CD4-positive, alpha-beta T cell (primary cell): ENCODE data around the gene NDEL1. TPM values are rescaled to one million over a fixed set of nuclear protein-coding genes. Genes with fewer than 3 reads are reported as not detected.

Experiments used
- ATAC-seq: fragments of 200-7000 bp; cut with Tn5 transposase; one replicate; pipeline ENCODE4 v1.10.0; 2022; ENCODE audit warnings: mild to moderate bottlenecking; ENCODE audit not compliant: poor library complexity
- CTCF ChIA-PET: fragments of 350-600 bp; sonication (Branson Sonifier 250); formaldehyde crosslinking; loops from one replicate; lab custom pipeline; 2021; ENCODE audit warnings: antibody characterized with exemption, inconsistent platforms; lab: Charles Lee
- POLR2A ChIA-PET: fragments of 350-600 bp; sonication (Branson Sonifier 250); formaldehyde crosslinking; loops from one replicate; lab custom pipeline; 2021; ENCODE audit warnings: antibody characterized with exemption, inconsistent platforms; lab: Charles Lee
- DNase-seq, 14 experiments: peaks; one replicate each; pipeline ENCODE4 v3.0.0-alpha.2; 2013 to 2020; ENCODE audit warnings: mixed read lengths in 2 of 14
- H3K27ac ChIP-seq, 2 donors: one replicate each; pipeline versions ENCODE4 v1.5.1 to v1.7.0; 2013; ENCODE audit warnings: low read length in 2 of 2, low read depth in 1 of 2, mild to moderate bottlenecking in 1 of 2
- H3K27me3 ChIP-seq, 2 experiments: 1 replicate in 1 of 2; 2 replicates in 1 of 2; pipeline versions ENCODE4 v1.6.1 to v1.7.0; 2013; ENCODE audit warnings: low read length in 2 of 2, control low read depth in 1 of 2, mild to moderate bottlenecking in 1 of 2, moderate library complexity in 1 of 2; ENCODE audit not compliant: insufficient read depth in 2 of 2, control insufficient read depth in 1 of 2
- H3K36me3 ChIP-seq: one replicate; pipeline ENCODE4 v1.6.1; 2013; ENCODE audit warnings: low read length, control low read depth; ENCODE audit not compliant: insufficient read depth
- H3K4me1 ChIP-seq: one replicate; pipeline ENCODE4 v1.6.1; 2013; ENCODE audit warnings: low read length, control low read depth; ENCODE audit not compliant: insufficient read depth
- H3K4me3 ChIP-seq: one replicate; pipeline ENCODE4 v1.5.1; 2013; ENCODE audit warnings: mild to moderate bottlenecking, low read length, moderate library complexity
- H3K9me3 ChIP-seq, 2 experiments: 1 replicate in 1 of 2; 2 replicates in 1 of 2; pipeline versions ENCODE4 v1.6.1 to v1.7.0; 2013; ENCODE audit warnings: low read length in 2 of 2, mild to moderate bottlenecking in 2 of 2, control low read depth in 1 of 2, moderate library complexity in 1 of 2; ENCODE audit not compliant: control insufficient read depth in 1 of 2, insufficient read depth in 1 of 2
- H3K27ac Mint-ChIP-seq: one replicate; pipeline ENCODE4 v1.8.0; 2020; ENCODE audit warnings: mixed read lengths
- H3K27me3 Mint-ChIP-seq: one replicate; pipeline ENCODE4 v1.8.0; 2021; ENCODE audit warnings: mixed read lengths
- H3K36me3 Mint-ChIP-seq: one replicate; pipeline ENCODE4 v1.8.0; 2021; ENCODE audit warnings: low read depth, mixed read lengths
- H3K4me1 Mint-ChIP-seq: one replicate; pipeline ENCODE4 v1.8.0; 2021; ENCODE audit warnings: low read depth, mixed read lengths
- H3K4me3 Mint-ChIP-seq: one replicate; pipeline ENCODE4 v1.8.0; 2020; ENCODE audit warnings: mild to moderate bottlenecking, mixed read lengths
- H3K9me3 Mint-ChIP-seq: one replicate; pipeline ENCODE4 v1.8.0; 2020; ENCODE audit warnings: mixed read lengths
- intact Hi-C, 2 experiments: fragments of 100-400 bp; cut with DNase I in 1 of 2; cut with micrococcal nuclease in 1 of 2; formaldehyde crosslinking; loops; one replicate each; pipeline versions ENCODE4 v1.15.1 to v1.9.0; 2023 to 2025; cut with DNase I, micrococcal nuclease
- total RNA-seq, 174 experiments: library from RNA in 2 of 174; stranded (reverse) in 2 of 174; gene quantifications; one replicate each; pipeline ENCODE4 v1.2.3 and lab custom pipeline; 2021 to 2026
- TF ChIP-seq, protein P1 (sequence below): fragments of 200-600 bp; IDR thresholded peaks from one replicate; pipeline ENCODE4 v1.8.0; 2022; ENCODE audit warnings: antibody characterized with exemption, mild to moderate bottlenecking

Gene NDEL1
- total RNA-seq, 2 experiments from 2014 or later: 300 to 313 TPM

DNA sequence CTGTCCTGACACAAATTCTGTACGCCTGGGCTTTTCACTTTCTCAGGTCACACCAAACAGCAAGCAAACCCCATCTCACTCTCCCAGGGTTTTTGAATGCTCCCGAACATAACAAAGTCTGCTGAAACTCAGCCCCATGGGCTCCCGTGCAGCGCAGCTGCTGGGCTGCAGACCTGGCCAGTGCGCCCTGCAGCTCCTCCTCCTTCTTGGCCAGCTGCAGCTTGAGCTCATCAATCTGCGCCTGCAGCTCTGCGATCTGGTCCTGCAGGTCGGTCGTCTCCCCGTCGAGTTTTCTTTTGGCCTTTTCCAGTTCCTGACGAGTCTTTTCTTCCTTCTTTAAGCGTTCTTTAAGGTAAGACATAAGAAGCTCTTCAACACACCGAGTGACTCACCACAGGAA is 70.5 kb downstream of the NDEL1 start:
- H3K9me3 Mint-ChIP-seq: no peaks in the 10 kb centered on the region

DNA sequence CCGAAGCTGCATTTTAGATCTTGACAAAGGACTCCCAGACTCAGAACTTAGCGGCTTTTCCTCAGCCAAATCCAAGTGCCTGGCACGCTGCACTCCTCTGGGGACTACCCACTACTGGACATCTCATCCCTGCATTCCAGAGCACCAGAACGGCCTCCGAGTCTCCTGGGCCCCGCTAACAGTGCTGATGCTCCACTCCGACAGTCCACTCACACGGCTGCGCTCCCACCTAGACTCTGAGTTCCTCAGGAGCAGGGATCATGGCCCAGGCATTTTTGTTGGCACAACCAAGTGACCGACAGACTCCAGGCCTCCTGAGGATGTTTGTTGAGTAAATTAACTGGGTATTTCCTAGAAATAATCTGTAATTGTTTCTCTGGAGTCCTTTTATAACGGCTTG is 79.1 kb downstream of the NDEL1 start:
- H3K4me3 ChIP-seq: no peak overlapping the region
- no peaks in the 10 kb centered on the region for H3K9me3 Mint-ChIP-seq
- H3K4me1 Mint-ChIP-seq: no peaks in the 10 kb centered on the region
- no peak for DNase-seq
- TF ChIP-seq, protein P1, sequence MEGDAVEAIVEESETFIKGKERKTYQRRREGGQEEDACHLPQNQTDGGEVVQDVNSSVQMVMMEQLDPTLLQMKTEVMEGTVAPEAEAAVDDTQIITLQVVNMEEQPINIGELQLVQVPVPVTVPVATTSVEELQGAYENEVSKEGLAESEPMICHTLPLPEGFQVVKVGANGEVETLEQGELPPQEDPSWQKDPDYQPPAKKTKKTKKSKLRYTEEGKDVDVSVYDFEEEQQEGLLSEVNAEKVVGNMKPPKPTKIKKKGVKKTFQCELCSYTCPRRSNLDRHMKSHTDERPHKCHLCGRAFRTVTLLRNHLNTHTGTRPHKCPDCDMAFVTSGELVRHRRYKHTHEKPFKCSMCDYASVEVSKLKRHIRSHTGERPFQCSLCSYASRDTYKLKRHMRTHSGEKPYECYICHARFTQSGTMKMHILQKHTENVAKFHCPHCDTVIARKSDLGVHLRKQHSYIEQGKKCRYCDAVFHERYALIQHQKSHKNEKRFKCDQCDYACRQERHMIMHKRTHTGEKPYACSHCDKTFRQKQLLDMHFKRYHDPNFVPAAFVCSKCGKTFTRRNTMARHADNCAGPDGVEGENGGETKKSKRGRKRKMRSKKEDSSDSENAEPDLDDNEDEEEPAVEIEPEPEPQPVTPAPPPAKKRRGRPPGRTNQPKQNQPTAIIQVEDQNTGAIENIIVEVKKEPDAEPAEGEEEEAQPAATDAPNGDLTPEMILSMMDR: no peak
- no peaks in the 10 kb centered on the region for H3K9me3 ChIP-seq
- no peaks in the 10 kb centered on the region for H3K36me3 Mint-ChIP-seq
- intact Hi-C loops: no loop called here
- H3K27ac ChIP-seq: no peak overlapping the region
- ATAC-seq: no peak
- no peaks in the 10 kb centered on the region for H3K27me3 ChIP-seq
- H3K36me3 ChIP-seq: no peaks in the 10 kb centered on the region
- no peaks in the 10 kb centered on the region for H3K4me1 ChIP-seq
- POLR2A ChIA-PET: no interaction called here
- H3K4me3 Mint-ChIP-seq: no peak overlapping the region
- H3K27me3 Mint-ChIP-seq: no peaks in the 10 kb centered on the region
- no peak overlapping the region for H3K27ac Mint-ChIP-seq
- CTCF ChIA-PET: interaction anchor here (0.6 kb wide), 1 partner anchor 97 kb away, joined by 7 read pairs; no protein-coding TSS in a partner anchor

More for the DNA sequence above, 70.5 kb downstream of the NDEL1 start:
- DNase-seq (no peak), ATAC-seq (no peak)
- Histone ChIP-seq H3K4me3 (no peak overlapping the region), H3K4me1 (no peaks in the 10 kb centered on the region), H3K27me3 (no peaks in the 10 kb centered on the region), H3K9me3 (no peaks in the 10 kb centered on the region), H3K27ac (no peak overlapping the region), H3K36me3 (no peaks in the 10 kb centered on the region)
- no peaks in the 10 kb centered on the region for H3K27me3 Mint-ChIP-seq
- no peaks in the 10 kb centered on the region for H3K36me3 Mint-ChIP-seq
- TF ChIP-seq, protein P1: no peak
- no peak overlapping the region for H3K4me3 Mint-ChIP-seq
- ChIA-PET CTCF (no interaction called here), POLR2A (no interaction called here)
- intact Hi-C loops: no loop called here
- H3K4me1 Mint-ChIP-seq: no peaks in the 10 kb centered on the region
- H3K27ac Mint-ChIP-seq: no peak overlapping the region

Other genes with a start within 250 kb of the NDEL1 start
- 1 to 10 TPM; 6.1 to 6.4 TPM for gene BORCS6, start 245.7 kb upstream of the NDEL1 start, total RNA-seq
- gene AURKB, start 225.3 kb upstream of the NDEL1 start, total RNA-seq: 1 to 10 TPM in 1 of 2 experiments, under 1 TPM in 1; 0.56 to 1.4 TPM
- 100 to 1,000 TPM; 259 to 269 TPM for gene CTC1, start 187.8 kb upstream of the NDEL1 start, total RNA-seq
- gene PFAS, start 186.6 kb upstream of the NDEL1 start, total RNA-seq: 10 to 100 TPM; 22.3 to 23.0 TPM
- 10 to 100 TPM; 23.1 to 24.6 TPM for gene RANGRF, start 147.2 kb upstream of the NDEL1 start, total RNA-seq
- gene SLC25A35, start 140.5 kb upstream of the NDEL1 start, total RNA-seq: 1 to 10 TPM; 3.6 to 4.1 TPM
- not detected for gene ARHGEF15, start 125.6 kb upstream of the NDEL1 start, total RNA-seq
- not detected for gene ODF4, start 96.0 kb upstream of the NDEL1 start, total RNA-seq
- 1,000 to 10,000 TPM; 2,959 to 3,104 TPM for gene RPL26, start 52.7 kb upstream of the NDEL1 start, total RNA-seq
- 1 to 10 TPM; 1.2 TPM for gene RNF222, start 38.1 kb upstream of the NDEL1 start, total RNA-seq
- gene MYH10, start 194.8 kb downstream of the NDEL1 start, total RNA-seq: 1 to 10 TPM; 1.5 to 1.9 TPM